Sigmoid colon (tissue), 7 donors: Measurements from ENCODE around the gene TNFRSF14. TPM values are rescaled to one million over a fixed set of nuclear protein-coding genes. Genes with fewer than 3 reads are reported as not detected.

Experiments used
- DNase-seq: peaks from one replicate; pipeline ENCODE4 v3.0.0-alpha.2; 2019
- H3K27ac ChIP-seq, 4 donors: fragments of 200-600 bp; sonication (generic); one replicate each; pipeline ENCODE4 v1.5.1; 2016 to 2019; ENCODE audit warnings: mild to moderate bottlenecking in 1 of 4
- H3K27me3 ChIP-seq, 3 donors: fragments of 200-600 bp; sonication (generic); one replicate each; pipeline ENCODE4 v1.5.1; 2019; ENCODE audit warnings: mild to moderate bottlenecking in 1 of 3
- H3K36me3 ChIP-seq, 4 donors: fragments of 200-600 bp; sonication (generic); one replicate each; pipeline ENCODE4 v1.5.1; 2016 to 2019
- H3K4me1 ChIP-seq, 4 donors: fragments of 200-600 bp; sonication (generic); one replicate each; pipeline ENCODE4 v1.5.1; 2017 to 2019
- H3K4me3 ChIP-seq, 4 donors: fragments of 200-600 bp; sonication (generic); one replicate each; pipeline ENCODE4 v1.5.1; 2017 to 2019; ENCODE audit warnings: mild to moderate bottlenecking in 2 of 4, moderate library complexity in 1 of 4
- H3K9me3 ChIP-seq, 4 donors: fragments of 200-600 bp in 3 of 4; sonication (generic) in 3 of 4; one replicate each; pipeline versions ENCODE4 v1.5.1 to v1.6.1; 2013 to 2019
- EP300 ChIP-seq, 4 donors: sonication (generic); formaldehyde crosslinking; IDR thresholded peaks; one replicate each; pipeline ENCODE4 v1.6.1; 2017; ENCODE audit warnings: antibody characterized with exemption in 4 of 4
- POLR2A ChIP-seq, 2 donors: fragments of 450-650 bp; IDR thresholded peaks; one replicate each; pipeline ENCODE4 v1.6.1; 2016; ENCODE audit warnings: antibody characterized with exemption in 2 of 2, mild to moderate bottlenecking in 2 of 2, moderate library complexity in 2 of 2
- POLR2AphosphoS5 ChIP-seq, 4 donors: sonication (generic); formaldehyde crosslinking; IDR thresholded peaks; one replicate each; pipeline ENCODE4 v1.6.1; 2017; ENCODE audit warnings: antibody characterized with exemption in 4 of 4
- WGBS, 2 donors: extraction: QIAGEN DNeasy Blood & Tissue Kit; methylation state at CpG; one replicate each; pipeline ENCODE4 v1.1.7; 2013; 5-methylcytosine and 5-hydroxymethylcytosine counted together
- intact Hi-C: fragments of 100-400 bp; cut with DNase I; formaldehyde crosslinking; loops from one replicate; pipeline ENCODE4 v1.15.1; 2023
- polyA plus RNA-seq, 3 donors: library from polyadenylated mRNA; stranded (reverse); fragments of 200-250 nt; gene quantifications; one replicate each; pipeline ENCODE4 v1.2.3, GENCODE V29; 2013
- total RNA-seq, 4 donors: library from RNA; depleted of rRNA; stranded (reverse); fragments of >200 nt; gene quantifications; one replicate each; pipeline ENCODE4 v1.1.0, GENCODE V29; 2016
- TF ChIP-seq, protein P1 (sequence below), 4 experiments: fragments of 450-650 bp in 3 of 4; fragments of 200-600 bp in 1 of 4; IDR thresholded peaks; one replicate each; pipeline ENCODE4 v1.5.1; 2016 to 2019; ENCODE audit warnings: antibody characterized with exemption in 4 of 4, mild to moderate bottlenecking in 3 of 4, moderate library complexity in 2 of 4
- donor health status: healthy with polysubstance abuse.
- donor health status: Bipolar disorder and iron deficiency.
- donor health status: healthy.

Gene TNFRSF14
- total and polyA plus RNA-seq, 7 donors = 37.5 to 185 (median 64.5) TPM

- H3K27me3 ChIP-seq = peaks cover 38 to 98% (median 73%) of the 10 kb centered on the region in 3 donors
- DNase-seq = no peak
- no peak for TF ChIP-seq POLR2AphosphoS5 (IDR thresholded peaks at IDR 0.05)
- no peak for TF ChIP-seq POLR2A (IDR thresholded peaks at IDR 0.05)
- TF ChIP-seq, protein P1, sequence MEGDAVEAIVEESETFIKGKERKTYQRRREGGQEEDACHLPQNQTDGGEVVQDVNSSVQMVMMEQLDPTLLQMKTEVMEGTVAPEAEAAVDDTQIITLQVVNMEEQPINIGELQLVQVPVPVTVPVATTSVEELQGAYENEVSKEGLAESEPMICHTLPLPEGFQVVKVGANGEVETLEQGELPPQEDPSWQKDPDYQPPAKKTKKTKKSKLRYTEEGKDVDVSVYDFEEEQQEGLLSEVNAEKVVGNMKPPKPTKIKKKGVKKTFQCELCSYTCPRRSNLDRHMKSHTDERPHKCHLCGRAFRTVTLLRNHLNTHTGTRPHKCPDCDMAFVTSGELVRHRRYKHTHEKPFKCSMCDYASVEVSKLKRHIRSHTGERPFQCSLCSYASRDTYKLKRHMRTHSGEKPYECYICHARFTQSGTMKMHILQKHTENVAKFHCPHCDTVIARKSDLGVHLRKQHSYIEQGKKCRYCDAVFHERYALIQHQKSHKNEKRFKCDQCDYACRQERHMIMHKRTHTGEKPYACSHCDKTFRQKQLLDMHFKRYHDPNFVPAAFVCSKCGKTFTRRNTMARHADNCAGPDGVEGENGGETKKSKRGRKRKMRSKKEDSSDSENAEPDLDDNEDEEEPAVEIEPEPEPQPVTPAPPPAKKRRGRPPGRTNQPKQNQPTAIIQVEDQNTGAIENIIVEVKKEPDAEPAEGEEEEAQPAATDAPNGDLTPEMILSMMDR (IDR thresholded peaks at IDR 0.05) = no peak
- TF ChIP-seq EP300 (IDR thresholded peaks at IDR 0.05) = no peak
- H3K4me1 ChIP-seq = peaks cover 0 to 21% (median 19%) of the 10 kb centered on the region in 4 donors
- H3K4me3 ChIP-seq = no peak overlapping the region
- no peaks in the 10 kb centered on the region for H3K9me3 ChIP-seq
- 21 to 31% methylated on average over 7 of the region's 7 CpGs for WGBS, 2 donors
- H3K27ac ChIP-seq = no peak overlapping the region
- no peaks in the 10 kb centered on the region for H3K36me3 ChIP-seq
- intact Hi-C loops = no loop called here
Observed at GRCh38 chr1:2534315-2534686, 21.9 kb upstream of the TNFRSF14 start.

DNA sequence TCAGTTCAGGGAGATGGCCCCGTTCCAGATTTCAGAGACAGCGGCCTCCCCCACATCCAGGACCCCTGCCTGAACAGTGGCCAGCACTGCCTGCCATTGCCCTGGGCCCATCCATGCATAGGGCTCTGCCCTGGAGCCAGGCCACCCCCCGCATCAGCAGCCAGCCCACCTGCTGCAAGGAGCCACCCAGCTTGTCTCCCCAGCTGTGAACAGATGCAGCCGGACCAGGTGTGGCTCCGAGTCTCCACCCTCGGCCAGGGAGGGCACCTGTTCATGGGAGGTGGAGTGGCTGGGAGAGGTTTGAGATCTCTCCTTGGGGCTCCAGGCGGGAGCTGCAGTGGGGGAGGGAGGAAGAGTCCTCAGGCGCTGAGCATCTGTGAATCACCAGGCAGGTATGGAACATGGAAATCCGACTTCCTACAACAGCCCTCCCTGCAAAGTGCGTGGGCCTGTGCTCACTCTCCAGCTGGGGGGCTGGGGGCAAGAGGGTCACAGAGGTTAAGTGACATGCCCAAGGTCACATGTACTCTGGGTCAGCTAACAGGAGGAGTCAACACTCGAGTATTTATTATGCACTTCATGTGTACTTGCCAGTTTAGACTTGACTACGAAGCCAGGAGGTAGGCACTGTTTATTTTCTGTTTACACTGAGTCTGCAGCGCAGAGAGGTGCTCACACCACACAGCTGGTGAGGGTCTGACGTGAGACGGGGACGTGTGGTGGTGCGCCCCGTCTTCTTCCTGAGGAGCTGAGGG is 21.3 kb upstream of the TNFRSF14 start:
- no peak overlapping the region for H3K27ac ChIP-seq
- H3K27me3 ChIP-seq = peaks cover 36 to 99% (median 75%) of the 10 kb centered on the region in 3 donors
- no peaks in the 10 kb centered on the region for H3K36me3 ChIP-seq
- H3K4me3 ChIP-seq = no peak overlapping the region
- no peaks in the 10 kb centered on the region for H3K9me3 ChIP-seq
- intact Hi-C loops = no loop called here
- H3K4me1 ChIP-seq = peaks cover 0 to 15% (median 15%) of the 10 kb centered on the region in 4 donors
- WGBS, 2 donors = 7 to 46% methylated on average over 18 of the region's 18 CpGs
- TF ChIP-seq POLR2A (IDR thresholded peaks at IDR 0.05) = no peak
- no peak for TF ChIP-seq POLR2AphosphoS5 (IDR thresholded peaks at IDR 0.05)
- TF ChIP-seq, protein P1 (IDR thresholded peaks at IDR 0.05) = no peak
- no peak for TF ChIP-seq EP300 (IDR thresholded peaks at IDR 0.05)
- no peak for DNase-seq

DNA sequence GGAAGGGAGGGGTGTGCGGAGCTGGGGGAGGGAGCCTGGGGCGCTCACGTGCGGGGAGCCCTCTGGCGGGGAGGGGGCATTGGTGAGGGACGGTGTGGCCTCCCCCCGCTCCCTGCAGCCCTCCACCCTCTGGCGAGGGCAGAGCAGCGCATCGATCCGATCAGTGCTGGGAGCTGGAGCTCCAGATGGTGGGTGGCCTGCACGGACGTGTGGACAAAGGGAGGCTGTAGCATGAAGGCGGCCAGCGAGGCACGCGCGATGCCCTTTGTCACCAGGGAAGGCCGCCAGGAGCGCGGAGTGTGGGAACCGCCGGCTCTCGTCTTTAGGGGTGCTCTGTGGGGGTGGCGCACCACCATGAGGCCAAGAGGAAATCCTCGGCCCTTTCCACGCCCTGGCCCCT is 20.7 kb upstream of the TNFRSF14 start:
- Histone ChIP-seq H3K4me1 (peaks cover 0 to 10% (median 9%) of the 10 kb centered on the region in 4 donors), H3K27me3 (peaks cover 35 to 99% (median 75%) of the 10 kb centered on the region in 3 donors), H3K27ac (no peak overlapping the region), H3K4me3 (no peak overlapping the region), H3K36me3 (no peaks in the 10 kb centered on the region), H3K9me3 (no peaks in the 10 kb centered on the region)
- intact Hi-C loops = no loop called here
- no peak for DNase-seq
- 12 to 63% methylated on average over 27 of the region's 27 CpGs for WGBS, 2 donors
- TF ChIP-seq EP300 (IDR thresholded peaks at IDR 0.05) = no peak
- TF ChIP-seq POLR2AphosphoS5 (IDR thresholded peaks at IDR 0.05) = no peak
- TF ChIP-seq, protein P1 (IDR thresholded peaks at IDR 0.05) = no peak
- TF ChIP-seq POLR2A (IDR thresholded peaks at IDR 0.05) = no peak

GRCh38 chr1:2535981-2536380 is 20.2 kb upstream of the TNFRSF14 start:
- DNase-seq = no peak
- WGBS, 2 donors = 63 to 87% methylated on average over 9 of the region's 9 CpGs
- no peak for TF ChIP-seq POLR2A (IDR thresholded peaks at IDR 0.05)
- TF ChIP-seq, protein P1 (IDR thresholded peaks at IDR 0.05) = no peak
- no peak for TF ChIP-seq POLR2AphosphoS5 (IDR thresholded peaks at IDR 0.05)
- TF ChIP-seq EP300 (IDR thresholded peaks at IDR 0.05) = no peak
- peaks cover 35 to 99% (median 75%) of the 10 kb centered on the region in 3 donors for H3K27me3 ChIP-seq
- H3K4me1 ChIP-seq = peaks cover 0 to 10% (median 7%) of the 10 kb centered on the region in 4 donors
- no peak overlapping the region for H3K27ac ChIP-seq
- intact Hi-C loops = no loop called here
- H3K4me3 ChIP-seq = no peak overlapping the region
- no peaks in the 10 kb centered on the region for H3K9me3 ChIP-seq
- H3K36me3 ChIP-seq = no peaks in the 10 kb centered on the region
